H54 (cell line): Measurements from ENCODE around the gene PRKAB1.

Source experiments
- DNase-seq: peaks from one replicate; pipeline ENCODE4 v3.0.0; 2011; ENCODE audit warnings: low spot score, mixed read lengths; ENCODE audit not compliant: insufficient read length
- FAIRE-seq: peaks from 3 replicates; lab custom pipeline; 2011; peaks lifted over from hg19 to GRCh38; lab: Jason Lieb, UNC
- POLR2A ChIP-seq: IDR thresholded peaks from 2 replicates; pipeline ENCODE4 v1.6.1; 2011; ENCODE audit warnings: low read depth, mild to moderate bottlenecking, low read length

PRKAB1 gene

GRCh38 chr12:119671070-119671469 lies 3.1 kb downstream of the PRKAB1 start:
- DNase-seq, result no peak
- no peak for TF ChIP-seq POLR2A
- no peak for FAIRE-seq

GRCh38 chr12:119672194-119672593 lies 4.3 kb downstream of the PRKAB1 start:
- no peak for TF ChIP-seq POLR2A
- DNase-seq, result no peak
- FAIRE-seq, result no peak

DNA sequence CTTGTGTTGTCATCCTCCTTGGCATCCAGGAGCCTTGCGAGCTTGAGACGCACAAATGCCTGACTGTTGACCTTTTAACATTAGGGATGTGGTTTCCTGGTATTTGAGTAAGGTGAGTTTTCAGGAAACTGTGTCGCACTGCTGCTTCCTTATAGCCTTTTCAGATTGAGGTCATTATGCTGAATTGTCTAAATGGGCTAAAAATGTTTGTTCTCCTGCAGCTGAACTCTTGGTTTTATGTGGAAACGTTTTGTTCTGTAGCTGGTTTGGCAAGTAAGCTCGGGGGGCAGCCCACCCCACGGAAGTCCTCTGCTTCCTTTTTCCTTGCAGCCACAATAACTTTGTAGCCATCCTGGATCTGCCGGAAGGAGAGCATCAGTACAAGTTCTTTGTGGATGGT lies 5.7 kb downstream of the PRKAB1 start:
- FAIRE-seq (no peak), DNase-seq (no peak)
- no peak for TF ChIP-seq POLR2A

- TF ChIP-seq POLR2A, result no peak
- DNase-seq, result no peak
- FAIRE-seq, result no peak
Observed at GRCh38 chr12:119674560-119674959, 6.6 kb downstream of the PRKAB1 start.

DNA sequence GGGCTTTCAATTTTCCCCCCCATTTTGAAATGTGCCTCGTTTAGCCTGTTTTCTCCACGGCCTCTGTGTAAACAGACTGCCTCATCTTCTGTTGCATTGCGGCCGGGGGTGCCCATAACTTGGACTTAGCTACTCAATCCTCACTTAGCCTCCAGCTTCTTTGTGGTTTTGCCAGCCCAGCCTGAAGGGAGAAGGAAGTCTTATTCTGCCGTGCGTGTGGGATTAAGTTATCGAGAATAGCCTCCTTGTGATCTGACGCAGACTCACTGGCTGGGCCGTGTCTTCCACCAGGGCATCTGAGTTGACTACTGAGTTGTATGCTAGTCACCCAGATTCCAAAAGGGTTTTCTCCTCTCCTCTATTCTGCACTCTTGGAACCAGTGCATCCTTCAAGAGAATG lies 8.1 kb downstream of the PRKAB1 start:
- DNase-seq, result no peak
- TF ChIP-seq POLR2A, result no peak
- FAIRE-seq, result no peak

- FAIRE-seq (no peak), DNase-seq (no peak)
Observed at GRCh38 chr12:119676573-119676972, 8.6 kb downstream of the PRKAB1 start.

DNA sequence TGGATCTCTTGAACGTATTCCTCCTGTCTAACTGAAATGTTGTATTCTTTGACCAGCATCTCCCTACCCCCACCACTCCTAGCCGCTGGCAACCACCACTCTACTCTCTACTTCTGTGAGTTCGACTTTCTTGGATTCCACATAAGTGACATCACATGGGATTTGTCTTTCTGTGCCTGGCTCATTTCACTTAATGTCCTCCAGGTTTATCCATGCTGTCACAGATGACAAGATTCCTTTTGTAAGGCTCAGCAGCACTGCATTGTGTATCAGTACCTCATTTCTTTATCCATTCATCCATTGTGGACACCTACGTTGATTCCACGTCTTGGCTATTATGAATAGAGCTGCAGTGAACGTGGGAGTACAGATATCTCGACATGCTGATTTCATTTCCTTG lies 10.5 kb downstream of the PRKAB1 start:
- no peak for TF ChIP-seq POLR2A
- FAIRE-seq, result no peak
- no peak for DNase-seq

More at GRCh38 chr12:119676573-119676972, 8.6 kb downstream of the PRKAB1 start:
- TF ChIP-seq POLR2A, result no peak

DNA sequence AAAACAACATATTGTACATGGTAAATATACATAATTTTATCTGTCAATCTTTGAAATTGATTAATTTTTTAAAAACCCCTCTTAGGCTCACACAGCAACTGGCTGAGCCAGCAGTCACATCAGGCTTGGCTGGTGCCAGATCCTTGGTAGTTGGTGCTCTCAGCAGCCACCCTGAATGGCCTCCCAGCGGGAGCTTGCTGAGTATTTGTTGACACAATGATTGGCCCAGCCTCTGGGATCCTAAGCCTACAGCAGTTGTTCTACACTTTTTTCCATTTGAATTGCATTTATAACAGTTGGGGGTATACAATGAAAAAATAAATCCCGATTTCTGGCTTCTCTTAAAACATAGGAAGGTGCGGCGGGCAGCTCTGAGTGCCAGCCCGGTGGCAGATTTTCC lies 11.1 kb downstream of the PRKAB1 start:
- TF ChIP-seq POLR2A, result no peak
- FAIRE-seq (no peak), DNase-seq (no peak)

DNA sequence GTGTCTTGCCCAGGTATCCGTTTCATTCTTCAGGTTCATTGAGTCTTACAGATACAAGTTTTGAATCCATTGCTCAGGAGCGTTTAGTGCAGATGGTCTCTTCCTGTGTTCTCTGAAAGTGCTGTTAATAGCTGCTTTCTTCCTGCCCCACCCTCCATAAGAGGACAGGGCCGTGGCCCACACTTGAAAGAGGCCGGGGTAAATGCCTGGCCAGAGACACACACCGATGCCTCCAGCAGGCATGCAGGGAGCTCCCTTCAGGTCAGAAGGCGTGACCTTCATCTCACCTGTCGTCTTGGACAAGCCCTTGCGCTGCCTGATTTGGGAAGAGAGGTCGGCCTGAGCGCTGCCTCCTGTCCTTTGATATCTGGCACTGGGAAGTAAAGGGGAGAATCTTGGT lies 11.6 kb downstream of the PRKAB1 start:
- DNase-seq, result no peak
- no peak for FAIRE-seq

DNA sequence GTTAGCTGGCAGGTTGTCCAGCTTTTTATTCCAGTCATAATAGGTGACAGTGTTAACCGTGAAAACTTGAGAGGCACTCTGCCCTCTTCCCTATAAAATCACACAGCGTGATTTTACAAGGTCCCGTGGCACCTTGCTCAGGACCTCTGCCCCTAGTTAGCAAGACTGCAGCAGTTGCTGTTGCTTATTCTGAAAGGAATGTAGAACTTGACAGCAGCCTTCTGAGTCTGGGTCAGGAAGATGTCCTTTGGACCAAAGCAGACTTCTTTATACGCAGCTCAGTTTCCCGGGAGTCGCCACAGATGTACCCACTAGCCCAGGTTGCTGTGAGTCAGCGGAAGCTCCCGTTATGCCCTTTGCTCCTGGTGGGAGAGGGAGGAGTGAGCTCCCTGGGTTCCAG lies 13.2 kb downstream of the PRKAB1 start:
- no peak for DNase-seq
- no peak for TF ChIP-seq POLR2A
- no peak for FAIRE-seq

More for the DNA sequence above, 11.6 kb downstream of the PRKAB1 start:
- no peak for TF ChIP-seq POLR2A

GRCh38 chr12:119681728-119682638 lies 14.1 kb downstream of the PRKAB1 start:
- DNase-seq (no peak), FAIRE-seq (no peak)
- TF ChIP-seq POLR2A, result no peak

- no peak for TF ChIP-seq POLR2A
- FAIRE-seq (no peak), DNase-seq (no peak)
Observed at GRCh38 chr12:119682639-119683252, 14.8 kb downstream of the PRKAB1 start.

DNA sequence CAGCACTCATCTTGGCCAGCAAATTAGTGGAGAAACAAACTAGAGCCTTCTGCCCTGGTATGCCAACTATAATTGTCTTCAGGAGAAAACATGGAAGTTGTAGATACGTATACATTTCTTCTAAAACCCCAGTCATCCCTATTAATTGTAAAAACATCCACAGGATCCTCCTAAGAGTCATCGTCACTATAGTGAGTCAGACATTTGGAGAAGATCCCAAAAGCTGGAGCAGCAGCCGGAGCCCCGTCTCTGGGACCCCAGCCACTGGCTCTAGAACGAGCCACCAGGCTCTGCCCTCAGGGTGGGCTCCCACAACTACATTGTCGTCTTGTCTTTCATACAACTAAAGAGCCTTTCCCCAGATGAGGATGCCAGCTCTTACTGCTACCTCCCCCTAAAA lies 15.5 kb downstream of the PRKAB1 start:
- no peak for FAIRE-seq
- DNase-seq, result peak; percentile 22
- TF ChIP-seq POLR2A, result no peak

DNA sequence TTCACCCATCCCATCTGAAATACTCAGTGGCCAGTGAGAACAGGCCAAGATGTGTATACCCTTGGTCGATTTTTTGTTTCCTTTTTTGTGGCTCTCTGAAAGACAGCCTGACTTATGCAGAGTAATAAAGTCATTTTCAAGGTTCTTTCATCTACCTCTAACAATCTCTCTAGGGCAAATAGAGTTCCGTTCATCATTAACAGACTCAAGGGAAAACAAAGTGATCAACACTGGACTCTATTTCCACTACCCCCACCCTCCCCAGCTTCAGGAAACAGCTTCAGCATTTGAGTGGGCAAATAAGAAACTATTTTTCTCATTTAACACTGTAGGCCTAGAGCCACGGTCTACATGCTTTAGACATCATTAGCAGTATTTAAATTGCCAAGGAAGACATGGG lies 15.9 kb downstream of the PRKAB1 start:
- no peak for DNase-seq
- TF ChIP-seq POLR2A, result no peak
- FAIRE-seq, result no peak
